GM21576 (cell line): ENCODE data around the gene MRPS18A.

Experiments used
- ATAC-seq: cut with Tn5 transposase; IDR thresholded peaks from one replicate; pipeline ENCODE4 v1.9.1; 2021; ENCODE audit warnings: mild to moderate bottlenecking, moderate library complexity; ENCODE audit not compliant: unreplicated experiment

The MRPS18A gene

GRCh38 chr6:43699564-43700186 lies 12.1 kb upstream of the MRPS18A start:
- ATAC-seq: no peak

DNA sequence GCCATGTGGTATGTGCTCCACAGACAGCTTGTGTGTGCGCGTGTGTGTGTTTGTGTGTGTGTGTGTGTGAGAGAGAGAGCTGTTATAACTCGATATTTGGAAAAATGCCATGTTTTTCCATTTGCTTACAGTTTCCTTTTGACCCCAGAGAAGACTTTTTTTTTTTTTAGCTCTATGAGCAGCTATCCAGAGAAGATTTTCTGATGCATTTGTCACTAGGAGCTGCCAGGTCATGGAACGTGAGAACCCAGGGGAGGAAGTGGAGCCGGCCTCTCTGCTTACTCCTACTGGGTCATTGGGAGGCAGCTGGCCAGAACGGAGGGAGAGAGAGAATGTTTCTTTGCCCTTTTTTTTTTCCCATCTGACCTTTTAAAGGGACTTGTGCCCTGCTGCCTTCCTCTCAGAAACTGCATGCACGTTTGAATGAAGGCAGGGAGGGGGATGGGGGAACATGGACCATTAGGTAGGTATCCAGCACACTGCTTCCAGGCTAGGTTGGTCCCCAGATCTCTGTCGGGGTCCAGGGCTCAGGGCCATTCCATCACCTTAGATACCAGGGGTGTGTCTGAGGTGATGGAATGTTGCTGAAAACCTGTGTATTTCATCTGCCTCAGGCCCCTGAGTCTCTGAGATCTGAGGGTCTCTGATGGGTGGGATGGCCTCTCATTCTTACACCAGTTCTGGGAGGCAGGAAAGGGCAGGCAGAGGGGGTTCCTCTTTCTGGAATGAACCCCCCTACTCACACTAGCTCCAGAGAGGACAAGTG lies 11.2 kb upstream of the MRPS18A start:
- no peak for ATAC-seq

GRCh38 chr6:43697421-43697820 lies 9.8 kb upstream of the MRPS18A start:
- no peak for ATAC-seq

- ATAC-seq: no peak
Observed at GRCh38 chr6:43695967-43696291, 8.3 kb upstream of the MRPS18A start.

GRCh38 chr6:43695215-43695966 lies 7.8 kb upstream of the MRPS18A start:
- ATAC-seq: no peak

DNA sequence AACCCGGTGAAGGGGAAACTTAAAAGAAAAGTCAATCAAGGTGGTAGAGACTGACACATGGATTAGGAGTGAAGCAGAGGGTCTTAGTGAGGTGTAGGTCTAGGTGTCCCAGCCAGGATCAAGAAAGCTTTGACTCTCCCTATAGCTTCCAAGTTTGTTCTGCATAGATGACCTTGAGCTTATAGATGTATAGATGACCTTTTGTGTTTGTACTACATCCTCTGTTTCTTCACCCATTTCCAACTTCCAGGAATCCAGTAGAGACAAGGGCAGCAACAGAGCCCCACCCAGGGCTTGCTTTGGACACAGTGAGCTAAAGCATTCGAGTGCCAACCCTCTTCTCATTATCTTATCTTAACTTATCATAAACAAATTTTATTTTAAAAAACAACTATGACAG lies 1.8 kb upstream of the MRPS18A start:
- ATAC-seq: no peak

DNA sequence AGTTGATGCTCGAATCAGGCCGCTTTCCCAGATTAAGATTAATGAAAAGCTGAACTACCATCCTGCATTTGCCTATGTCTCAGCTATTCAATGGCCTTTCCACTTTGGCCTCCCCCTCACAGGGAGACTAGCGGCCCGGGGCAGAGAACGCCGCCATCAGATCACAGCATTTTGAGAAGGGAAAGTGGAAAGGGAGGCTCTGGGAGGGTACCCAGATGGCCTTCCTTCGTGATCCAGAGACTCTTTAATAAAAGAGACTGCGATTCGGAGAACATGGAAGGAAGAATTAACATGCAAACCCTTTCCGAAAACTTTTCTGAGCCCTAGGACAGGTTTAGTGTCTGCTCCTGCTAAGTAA lies 533 bp downstream of the MRPS18A start:
- ATAC-seq: no peak

DNA sequence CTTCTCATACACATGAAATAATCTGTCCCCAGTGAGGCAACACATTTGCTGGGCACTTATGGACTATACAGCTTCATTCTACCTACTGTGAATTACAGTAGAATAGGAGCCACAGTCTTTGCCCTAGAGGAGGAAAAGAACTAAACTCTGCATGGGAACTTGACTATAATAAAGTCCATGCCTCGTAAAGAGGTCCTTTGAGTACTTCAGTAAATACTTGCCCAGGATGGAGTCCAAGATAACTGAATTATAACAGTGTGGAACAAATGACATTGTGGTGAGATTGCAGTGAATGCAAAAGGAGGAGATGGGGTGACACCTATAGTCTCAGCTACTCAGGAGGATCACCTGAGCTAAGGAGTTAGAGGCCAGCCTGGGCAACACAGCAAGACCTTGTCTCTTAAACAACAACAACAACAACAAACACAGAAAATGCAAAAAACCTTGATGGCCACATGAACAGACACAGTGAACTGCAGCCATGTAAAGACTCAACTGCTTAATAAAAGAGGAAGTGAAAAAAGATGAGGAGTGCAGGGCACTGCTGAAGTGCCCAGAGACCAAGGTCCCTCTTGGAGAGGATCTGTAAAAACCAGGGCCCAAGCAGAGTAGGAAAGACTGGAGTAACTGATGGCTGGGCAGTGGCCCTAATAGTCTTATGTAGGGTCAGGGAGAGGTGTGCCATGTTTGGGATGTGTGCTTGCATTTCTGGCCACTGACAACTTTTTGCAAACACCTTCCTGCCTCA lies 3.7 kb downstream of the MRPS18A start:
- ATAC-seq: peak; percentile 48

- no peak for ATAC-seq
Observed at GRCh38 chr6:43682724-43683429, 4.7 kb downstream of the MRPS18A start.

DNA sequence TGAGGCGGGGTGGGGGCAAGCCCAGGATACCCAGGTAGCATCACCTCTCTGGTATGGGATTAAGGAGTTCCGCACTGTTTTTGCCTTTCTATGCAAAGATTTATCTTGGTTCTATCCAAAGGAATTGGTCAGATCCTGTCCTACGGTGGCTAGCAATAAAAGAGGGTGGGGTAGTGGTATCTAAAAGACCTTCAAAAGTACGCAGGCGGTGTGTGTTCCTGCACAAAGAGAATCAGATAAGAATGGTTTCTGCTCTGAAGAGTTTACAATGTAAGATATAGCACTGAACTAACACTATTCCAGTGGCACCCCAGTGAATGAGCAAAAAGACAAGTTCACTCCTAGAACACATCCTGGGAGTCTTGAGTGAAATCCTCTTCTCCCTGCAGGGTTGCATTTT lies 6.3 kb downstream of the MRPS18A start:
- no peak for ATAC-seq

DNA sequence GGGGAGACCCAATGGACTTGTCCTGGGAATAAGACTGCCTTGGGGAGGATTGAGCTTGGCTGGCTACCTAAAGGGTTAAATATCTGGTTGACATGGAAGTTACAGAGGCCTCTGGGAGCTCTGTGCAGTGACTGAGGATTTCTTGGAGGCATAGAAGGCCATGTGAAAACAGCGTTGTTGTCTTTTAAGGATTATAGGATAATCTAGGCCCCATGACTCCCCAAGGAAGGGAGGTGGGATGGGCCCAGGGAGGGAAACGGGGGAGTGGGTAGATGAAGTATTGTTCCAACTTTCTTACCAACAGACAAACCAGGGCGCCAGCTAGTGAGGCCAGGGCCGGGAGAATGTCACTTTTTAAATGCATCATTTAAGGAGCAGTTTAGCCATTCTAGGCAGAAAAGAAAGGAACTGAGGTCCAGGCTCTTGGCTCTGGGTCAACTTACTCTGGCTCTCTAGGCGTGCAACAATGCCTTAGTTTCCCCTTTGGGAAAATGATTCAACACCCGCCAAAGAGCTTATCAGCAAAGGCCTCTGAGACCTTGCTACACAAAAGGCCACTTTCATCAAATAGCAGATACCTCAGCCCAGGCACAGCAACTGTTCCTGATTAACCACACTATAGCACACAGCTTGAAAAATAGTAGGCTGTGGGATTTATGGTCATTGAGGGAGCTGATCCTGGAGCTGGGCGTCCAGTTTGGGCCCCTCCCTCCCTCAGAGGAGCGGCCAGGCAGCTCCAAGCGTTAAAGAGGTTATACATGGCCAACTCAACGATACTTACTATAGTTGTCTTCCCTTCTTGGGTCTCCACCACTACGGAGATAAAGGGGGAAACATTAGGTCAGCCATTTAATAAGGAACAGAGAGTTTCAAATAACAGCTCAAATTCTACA lies 7.0 kb downstream of the MRPS18A start:
- no peak for ATAC-seq

DNA sequence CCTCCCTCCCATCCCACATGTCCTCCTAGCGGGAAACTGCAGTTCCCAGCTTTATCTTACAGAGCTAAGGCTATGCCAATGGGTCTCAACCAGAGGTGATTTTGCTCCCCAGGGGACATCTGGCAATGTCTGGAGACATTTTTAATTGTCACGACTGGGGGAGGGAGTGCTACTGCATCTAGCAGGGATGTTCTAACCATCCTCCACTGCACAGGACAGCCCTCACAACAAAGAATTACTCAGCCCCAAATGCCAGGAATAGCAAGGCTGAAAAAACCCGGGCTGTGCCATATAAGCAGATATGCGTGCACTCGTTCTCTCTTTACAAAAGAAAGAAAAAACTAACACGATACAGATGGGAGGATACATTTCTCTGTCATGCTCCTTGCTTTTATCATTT lies 8.5 kb downstream of the MRPS18A start:
- ATAC-seq: no peak

- no peak for ATAC-seq
Observed at GRCh38 chr6:43678341-43678740, 9.2 kb downstream of the MRPS18A start.

DNA sequence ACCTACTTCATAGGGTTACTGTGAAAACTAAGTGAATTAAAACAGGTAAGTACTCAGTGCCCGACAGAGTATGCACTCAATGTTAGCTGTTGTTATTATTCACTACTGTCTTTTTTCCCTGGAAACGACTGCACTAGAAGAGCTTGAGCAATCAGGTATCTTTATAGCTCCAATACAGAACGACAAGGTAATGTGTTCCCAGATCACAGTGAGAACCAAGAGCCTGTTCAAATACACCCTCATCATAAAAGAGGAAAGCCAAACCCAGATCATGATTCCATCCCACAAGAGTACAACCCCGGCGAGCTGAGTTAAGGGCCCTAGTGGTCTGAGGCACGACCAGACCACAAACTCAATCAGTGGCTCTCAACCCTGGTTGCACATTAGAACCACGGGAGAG lies 9.8 kb downstream of the MRPS18A start:
- no peak for ATAC-seq

DNA sequence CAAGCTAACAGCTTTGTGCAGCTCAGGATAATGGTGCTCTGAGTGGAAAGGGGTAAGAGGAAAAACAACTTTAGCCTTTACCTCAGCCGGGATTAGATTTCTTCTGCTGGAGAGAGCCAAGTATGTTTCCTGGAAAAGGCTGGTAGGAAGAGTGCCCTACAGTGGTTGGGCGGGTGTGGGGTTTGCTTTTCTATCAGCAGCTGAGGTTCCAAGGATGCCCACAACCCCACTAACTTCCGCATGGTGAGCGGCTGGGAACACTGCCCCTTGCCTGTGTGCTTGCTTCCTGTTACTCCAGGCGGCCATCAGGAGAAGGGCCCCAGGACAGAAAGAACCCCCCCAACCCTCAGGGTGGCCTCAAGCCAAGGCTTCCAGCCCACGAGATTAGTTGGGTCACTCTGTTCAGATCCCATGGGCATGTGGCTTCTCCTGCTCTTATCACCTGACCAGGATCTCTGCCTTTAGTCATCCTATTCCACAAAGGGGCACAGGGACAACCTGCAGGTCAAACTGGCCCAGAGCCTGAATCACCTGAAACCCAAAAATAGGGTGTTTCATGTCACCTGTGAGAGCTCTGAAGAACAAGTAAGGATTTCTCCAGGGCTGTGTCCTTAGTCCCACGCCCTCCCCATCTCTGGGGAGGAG lies 10.5 kb downstream of the MRPS18A start:
- ATAC-seq: no peak

DNA sequence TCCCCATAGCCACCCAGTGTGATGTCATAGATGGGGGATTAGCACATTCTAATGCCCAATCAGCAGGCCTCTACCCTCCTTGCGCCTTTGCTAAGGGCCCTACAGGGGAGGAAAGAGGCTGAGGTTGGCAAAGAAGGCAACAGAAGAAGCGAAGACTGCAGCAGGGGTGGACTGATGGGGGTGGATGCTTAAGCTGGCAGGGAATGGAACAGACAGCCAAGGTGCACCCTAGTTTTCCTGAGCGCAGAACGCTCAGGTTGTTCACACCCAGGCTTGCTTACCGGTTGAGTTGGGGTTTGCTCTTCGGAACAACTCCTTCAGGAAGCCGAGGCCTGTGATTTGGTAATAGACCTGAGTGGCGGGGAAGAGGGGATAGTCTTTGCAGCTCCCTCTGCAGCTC lies 12.7 kb downstream of the MRPS18A start:
- ATAC-seq: no peak

DNA sequence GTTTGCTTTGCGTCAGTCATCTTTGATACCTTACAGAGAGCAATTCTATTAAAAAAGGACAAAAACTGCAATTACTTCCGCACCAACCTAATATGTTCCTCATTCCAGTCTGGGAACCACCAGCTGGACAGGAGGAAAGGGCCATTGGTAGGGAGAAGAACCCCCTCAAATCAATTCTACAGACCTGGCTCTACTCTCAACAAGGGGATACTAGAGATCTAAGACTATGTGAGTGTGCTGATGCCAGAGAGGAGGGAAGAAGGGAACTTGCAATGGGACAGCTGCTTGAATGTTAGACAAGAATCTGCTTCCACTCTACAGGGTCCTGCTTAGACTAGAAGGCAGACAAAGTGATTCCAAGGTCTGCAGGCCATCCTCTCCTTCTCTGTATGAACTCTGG lies 13.3 kb downstream of the MRPS18A start:
- ATAC-seq: no peak

GRCh38 chr6:43673444-43674084 lies 14.0 kb downstream of the MRPS18A start:
- no peak for ATAC-seq
